GM21786 (cell line): ENCODE data around the gene ABCA13.
A peak's percentile ranks its signal among the peaks of the same experiment; 100 is the strongest.

Experiments used
- ATAC-seq: cut with Tn5 transposase; IDR thresholded peaks from one replicate; pipeline ENCODE4 v1.9.1; 2021; ENCODE audit not compliant: unreplicated experiment

ABCA13 gene

GRCh38 chr7:48360574-48360973 is 189.3 kb downstream of the ABCA13 start:
- no peak for ATAC-seq

- ATAC-seq, result no peak
These were observed 191.9 kb downstream of the ABCA13 start for GRCh38 chr7:48363174-48363573.

DNA sequence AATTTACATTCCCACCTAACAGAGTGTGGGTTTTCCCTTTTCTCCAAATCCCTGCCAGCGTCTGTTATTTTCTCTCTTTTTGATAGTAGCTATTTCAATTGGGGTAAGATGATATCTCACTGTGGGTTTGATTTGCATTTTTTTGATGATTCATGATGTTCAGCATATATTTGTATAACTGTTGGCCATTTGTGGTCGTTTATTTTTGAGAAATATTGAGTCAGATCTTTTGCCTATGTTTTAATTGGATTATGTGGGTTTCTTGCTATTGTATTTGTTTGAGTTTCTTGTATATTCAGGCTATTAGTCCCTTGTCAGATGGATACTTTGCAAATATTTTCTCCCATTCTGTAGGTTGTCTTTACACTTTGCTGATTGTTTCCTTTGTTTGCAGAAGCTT is 193.8 kb downstream of the ABCA13 start:
- ATAC-seq, result no peak

DNA sequence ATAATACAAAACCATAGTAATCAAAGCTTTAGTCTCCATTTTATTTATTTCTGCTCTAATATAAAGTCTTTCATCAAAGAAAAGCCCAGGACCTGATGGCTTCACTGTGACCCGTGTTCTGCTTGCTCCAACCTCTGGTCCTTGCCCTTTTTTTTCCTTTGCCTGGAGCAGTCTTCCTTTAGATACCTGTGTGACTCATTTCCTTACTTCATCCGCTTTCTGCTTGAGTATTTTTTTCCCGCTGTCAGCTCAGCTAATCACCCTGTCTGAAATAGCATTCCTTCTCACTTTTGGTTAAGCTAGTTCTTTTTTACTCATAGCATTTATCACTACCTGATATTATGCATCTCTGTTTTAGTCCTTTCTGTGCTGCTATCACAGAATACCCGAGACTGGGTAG is 194.8 kb downstream of the ABCA13 start:
- ATAC-seq, result no peak

DNA sequence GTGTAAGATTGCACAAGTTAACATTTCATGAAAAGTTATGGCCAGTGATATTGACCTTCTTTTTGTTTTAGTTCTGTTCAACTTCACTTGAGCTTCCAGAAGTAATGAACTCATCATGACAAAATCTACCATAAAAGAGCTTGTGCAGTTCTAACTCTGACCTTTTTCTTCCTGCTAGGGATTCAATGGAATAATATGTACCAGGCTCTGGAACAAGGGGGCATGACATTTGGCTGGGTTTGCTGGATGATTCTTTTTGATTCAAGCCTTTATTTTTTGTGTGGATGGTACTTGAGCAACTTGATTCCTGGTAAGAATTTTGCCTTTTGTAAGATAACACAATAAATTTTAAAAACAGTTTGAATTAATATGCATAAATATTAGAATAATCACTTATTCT is 205.0 kb downstream of the ABCA13 start:
- no peak for ATAC-seq

- ATAC-seq, result no peak
These were observed 209.7 kb downstream of the ABCA13 start for GRCh38 chr7:48380921-48381320.

DNA sequence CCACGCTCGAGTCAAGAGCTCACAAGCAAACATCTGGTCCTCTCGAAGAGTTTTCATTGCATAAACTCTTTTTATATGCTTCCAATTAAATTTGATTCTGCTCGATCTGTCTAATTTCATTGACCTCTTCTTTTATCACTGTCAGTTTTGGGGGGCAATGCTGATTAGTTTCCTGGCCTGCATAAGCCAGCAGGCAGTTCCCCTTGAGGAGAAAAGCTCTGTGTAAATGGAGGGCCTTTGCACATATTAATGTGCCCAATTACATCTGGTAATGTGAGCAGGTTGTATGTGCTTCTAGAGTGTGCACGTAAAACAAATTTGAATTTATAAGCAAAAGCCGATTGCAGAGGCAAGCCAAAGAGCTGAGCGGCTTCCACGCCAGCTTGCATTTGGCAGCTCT is 210.3 kb downstream of the ABCA13 start:
- no peak for ATAC-seq

DNA sequence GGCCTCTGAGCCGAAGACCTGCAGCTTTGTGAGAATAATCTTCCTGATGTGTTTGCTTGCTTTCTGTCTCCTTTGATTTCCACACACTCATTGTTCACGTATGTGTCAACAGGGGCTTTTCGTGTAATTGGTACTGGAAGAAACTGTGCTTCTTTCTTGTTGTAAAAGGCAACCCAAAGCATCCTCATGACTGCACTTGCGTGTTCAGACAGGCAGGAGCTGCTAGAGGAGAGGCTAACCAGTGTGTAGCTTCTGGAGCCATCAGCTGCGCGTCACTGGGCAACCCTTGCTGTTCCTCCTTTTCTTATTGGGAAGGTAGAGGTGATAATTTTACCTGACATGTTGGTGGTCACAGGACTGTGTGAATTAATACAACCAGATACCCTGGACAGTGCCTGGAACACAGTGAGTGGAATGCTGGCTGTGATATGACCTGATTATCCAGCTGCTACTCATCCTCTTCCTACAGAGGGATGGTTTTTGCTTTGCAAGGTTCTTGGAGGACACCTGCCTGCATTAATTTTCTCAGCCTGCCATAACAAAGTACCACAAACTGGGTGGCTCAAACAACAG is 213.0 kb downstream of the ABCA13 start:
- ATAC-seq, result no peak

- ATAC-seq, result no peak
These were observed 216.7 kb downstream of the ABCA13 start for GRCh38 chr7:48387932-48388331.

DNA sequence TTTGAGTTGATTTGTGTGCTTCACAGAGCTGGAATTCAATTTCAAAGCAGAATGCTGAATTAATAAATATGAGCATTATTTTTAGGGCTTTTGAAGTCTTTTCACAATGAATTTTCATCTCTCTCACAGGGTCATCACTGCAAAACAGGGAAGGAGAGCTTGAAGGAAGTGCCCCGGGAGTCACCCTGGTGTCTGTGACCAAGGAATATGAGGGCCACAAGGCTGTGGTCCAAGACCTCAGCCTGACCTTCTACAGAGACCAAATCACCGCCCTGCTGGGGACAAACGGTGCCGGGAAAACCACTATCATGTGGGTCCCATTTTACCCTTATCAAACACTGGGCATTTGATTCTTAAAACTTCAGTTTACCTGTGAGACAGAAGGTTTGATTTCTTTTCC is 217.7 kb downstream of the ABCA13 start:
- no peak for ATAC-seq

GRCh38 chr7:48389977-48390376 is 218.7 kb downstream of the ABCA13 start:
- no peak for ATAC-seq

DNA sequence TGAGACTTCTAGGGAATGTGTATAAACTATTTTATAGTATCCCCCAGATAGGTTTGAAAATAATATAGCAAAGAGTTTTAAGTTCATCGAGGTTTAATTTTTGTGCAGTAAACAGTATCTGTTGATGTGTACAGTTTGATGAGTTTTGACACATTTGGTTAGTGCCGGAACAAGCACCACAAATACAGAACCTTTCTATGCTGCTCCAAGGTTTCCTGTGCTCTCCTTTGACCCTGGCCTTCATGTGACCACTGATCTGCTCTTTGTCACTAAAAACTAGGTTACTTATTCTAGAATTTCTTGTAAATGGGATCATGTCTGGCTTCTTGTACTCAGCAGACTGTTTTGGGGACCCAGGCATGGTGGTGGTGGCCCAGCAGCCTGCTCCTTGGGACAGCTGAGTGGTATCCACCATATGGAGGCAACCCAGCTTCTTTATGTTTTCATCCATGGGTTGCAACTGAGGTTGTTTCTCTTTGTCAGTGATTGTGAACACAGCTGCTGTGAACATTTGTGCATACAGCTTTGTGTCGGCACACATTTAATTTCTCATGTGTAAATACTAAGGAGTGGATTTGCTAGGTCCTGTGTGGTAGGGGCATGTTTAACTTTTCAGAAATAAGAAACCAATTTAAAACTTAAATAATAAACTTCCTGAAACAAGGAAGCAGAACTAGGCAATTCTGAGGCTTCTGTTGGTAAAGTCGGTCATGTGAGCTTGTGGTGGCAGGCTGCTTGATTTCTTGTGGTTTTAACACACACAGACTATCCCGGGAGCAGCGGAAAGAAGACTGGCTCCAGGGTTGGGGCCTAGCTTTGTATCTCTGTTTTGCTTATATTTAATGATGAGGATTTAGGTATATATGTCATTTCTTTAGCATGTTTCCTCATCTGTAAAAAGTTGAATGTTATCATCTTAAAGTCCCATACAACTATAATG is 219.4 kb downstream of the ABCA13 start:
- no peak for ATAC-seq

GRCh38 chr7:48398191-48398590 is 226.9 kb downstream of the ABCA13 start:
- no peak for ATAC-seq

DNA sequence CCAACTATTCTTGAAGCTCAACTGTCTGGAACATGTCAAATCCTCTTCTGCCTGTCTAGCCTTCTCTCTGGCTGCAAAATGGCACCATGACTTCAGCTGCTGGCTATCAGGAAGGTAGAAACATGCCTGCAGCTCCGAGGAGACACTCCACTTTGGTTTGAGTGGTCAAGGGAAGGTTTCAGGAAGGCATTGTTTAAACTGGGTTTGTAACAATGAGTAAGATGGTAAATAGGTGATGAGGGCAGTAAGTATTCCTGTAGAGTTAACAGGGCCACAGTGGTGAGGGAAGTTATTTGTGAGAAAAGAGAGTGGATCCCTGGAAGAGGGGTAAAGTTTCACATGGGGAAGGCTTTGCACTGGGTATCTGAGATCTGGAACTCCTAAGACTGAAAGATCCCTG is 231.5 kb downstream of the ABCA13 start:
- ATAC-seq, result no peak

- no peak for ATAC-seq
These were observed 237.5 kb downstream of the ABCA13 start for GRCh38 chr7:48408731-48409130.

DNA sequence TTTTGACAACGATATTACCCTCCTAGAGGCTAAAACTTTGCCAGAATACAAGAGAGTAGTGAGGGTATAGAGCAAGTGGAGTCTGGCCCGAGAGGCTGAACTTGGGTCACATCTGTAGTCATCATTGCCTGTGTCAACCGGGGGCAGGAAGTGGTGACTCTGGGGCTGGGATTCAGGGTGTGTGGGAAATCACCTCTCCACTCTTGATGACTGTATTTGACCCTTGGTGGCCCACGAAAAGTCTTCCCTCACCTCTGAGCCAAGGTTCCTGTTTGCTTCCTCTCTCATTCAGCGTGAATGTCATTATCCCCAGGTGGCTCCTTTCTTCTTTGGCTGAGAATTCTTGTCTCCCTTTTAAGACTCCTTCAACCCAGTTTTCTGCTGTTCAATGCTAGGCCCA is 240.4 kb downstream of the ABCA13 start:
- ATAC-seq, result no peak

- no peak for ATAC-seq
These were observed 242.9 kb downstream of the ABCA13 start for GRCh38 chr7:48414011-48414732.

DNA sequence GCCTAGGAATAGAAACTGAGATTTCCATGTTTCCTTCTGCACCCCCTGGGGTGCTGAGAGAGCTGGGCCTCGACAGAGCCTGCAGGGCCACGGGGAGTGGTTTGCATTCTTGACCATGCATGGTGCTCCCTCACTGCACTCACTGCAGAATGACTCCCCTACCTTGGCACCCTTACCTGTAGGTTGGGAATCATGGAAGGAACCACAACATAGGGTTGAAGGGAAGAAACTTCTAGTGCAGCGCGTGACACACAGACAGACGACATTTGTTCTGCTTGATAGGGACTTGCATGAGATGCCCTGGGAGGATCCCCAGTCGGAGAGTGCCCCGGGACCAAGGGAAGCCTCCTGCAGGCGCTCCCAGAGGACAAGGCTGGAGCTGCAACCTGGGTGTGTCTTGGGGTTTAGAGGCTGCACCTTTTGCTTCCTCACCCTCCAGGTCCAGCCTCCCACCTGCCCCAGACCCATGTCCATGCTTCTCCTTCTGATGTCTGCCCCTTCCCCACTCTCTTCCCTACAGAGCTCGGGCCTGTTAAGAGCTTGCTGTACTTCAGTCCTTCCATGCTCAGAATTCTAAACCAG is 245.2 kb downstream of the ABCA13 start:
- no peak for ATAC-seq

- no peak for ATAC-seq
These were observed 248.1 kb downstream of the ABCA13 start for GRCh38 chr7:48419401-48419800.

DNA sequence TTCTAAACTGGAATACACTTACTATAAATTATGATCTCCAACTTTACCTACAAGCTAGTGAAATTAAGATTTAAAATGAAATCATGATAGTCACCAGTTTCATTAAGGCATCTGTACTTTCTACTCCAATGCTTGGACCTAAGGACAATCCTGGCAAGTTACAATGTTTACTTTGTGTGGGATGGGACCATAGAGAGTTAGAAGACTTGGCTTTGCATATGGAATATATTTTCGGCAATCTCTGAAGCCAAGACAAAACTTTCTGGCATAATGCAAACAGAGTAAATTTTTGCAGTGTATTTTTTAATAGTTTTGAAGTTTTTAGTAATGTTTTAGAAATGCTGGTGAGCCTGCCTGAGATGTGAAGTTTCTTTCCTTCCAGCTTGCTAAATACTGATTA is 248.9 kb downstream of the ABCA13 start:
- no peak for ATAC-seq

- ATAC-seq, result no peak
These were observed 250.1 kb downstream of the ABCA13 start for GRCh38 chr7:48421357-48421756.

DNA sequence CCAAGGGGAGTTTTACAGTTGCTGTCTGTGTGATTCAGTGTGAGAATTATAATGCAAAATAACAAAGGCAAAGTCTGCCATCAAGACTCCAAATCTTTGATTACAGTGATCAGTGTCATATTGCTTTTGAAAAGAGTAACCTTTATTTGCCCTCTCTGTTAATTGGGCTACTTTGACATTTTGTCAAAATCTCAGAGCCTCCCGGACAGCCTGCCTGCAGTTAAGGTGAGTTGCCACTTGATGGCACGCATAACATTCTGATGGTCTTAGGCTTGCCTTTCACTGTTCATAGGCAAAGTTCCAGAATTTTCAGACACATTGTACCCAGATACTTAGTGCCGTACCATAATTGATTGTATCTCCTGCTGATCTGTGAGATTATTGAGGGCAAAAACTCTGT is 253.5 kb downstream of the ABCA13 start:
- peak; percentile 49 for ATAC-seq
